ENCODE data around the gene MICAL1.
A peak's percentile ranks its signal among the peaks of the same experiment; 100 is the strongest.

The MICAL1 gene, protein sequence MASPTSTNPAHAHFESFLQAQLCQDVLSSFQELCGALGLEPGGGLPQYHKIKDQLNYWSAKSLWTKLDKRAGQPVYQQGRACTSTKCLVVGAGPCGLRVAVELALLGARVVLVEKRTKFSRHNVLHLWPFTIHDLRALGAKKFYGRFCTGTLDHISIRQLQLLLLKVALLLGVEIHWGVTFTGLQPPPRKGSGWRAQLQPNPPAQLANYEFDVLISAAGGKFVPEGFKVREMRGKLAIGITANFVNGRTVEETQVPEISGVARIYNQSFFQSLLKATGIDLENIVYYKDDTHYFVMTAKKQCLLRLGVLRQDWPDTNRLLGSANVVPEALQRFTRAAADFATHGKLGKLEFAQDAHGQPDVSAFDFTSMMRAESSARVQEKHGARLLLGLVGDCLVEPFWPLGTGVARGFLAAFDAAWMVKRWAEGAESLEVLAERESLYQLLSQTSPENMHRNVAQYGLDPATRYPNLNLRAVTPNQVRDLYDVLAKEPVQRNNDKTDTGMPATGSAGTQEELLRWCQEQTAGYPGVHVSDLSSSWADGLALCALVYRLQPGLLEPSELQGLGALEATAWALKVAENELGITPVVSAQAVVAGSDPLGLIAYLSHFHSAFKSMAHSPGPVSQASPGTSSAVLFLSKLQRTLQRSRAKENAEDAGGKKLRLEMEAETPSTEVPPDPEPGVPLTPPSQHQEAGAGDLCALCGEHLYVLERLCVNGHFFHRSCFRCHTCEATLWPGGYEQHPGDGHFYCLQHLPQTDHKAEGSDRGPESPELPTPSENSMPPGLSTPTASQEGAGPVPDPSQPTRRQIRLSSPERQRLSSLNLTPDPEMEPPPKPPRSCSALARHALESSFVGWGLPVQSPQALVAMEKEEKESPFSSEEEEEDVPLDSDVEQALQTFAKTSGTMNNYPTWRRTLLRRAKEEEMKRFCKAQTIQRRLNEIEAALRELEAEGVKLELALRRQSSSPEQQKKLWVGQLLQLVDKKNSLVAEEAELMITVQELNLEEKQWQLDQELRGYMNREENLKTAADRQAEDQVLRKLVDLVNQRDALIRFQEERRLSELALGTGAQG

DNA sequence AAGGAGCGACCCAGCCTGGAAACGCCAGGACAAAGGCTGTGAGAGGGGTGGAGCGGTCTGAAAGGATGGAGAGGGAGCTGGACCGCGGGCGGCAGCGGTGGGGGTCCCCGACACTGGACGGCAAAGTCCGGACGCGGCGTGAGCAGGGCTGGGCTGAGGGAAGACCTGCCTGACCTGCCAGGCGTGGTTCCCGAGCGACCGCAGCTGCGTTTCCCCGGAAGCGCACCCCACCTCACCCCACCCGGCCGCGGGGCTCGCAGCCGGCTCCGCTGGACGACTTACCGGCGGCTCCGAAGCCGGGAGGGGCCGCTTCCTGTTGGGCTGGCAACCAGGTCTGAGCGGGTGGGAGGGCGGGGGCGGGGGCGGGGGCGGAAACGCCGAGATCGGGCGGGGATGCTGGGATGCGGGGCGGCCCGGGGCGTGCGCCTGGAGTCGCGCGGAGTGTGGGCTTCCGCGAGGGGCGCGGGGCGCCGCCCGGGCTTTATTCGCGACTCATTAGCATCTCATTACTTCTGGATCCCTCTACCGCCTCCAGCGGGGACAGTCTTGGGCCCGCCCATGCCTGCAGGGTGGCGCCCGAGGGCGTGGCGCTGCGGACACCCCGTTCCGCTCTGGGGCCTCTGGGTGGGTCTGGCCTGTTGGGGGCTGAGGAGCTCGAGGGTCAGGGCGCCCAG is at the start of gene MICAL1:
Gene MICAL1 (minus strand): TSS at position 336 of the 674 bp plus-strand sequence. CDS start 1,576 bp downstream, outside the sequence.
- peak; percentile 89 for DNase-seq (ENCODE audit: low spot score)

DNA sequence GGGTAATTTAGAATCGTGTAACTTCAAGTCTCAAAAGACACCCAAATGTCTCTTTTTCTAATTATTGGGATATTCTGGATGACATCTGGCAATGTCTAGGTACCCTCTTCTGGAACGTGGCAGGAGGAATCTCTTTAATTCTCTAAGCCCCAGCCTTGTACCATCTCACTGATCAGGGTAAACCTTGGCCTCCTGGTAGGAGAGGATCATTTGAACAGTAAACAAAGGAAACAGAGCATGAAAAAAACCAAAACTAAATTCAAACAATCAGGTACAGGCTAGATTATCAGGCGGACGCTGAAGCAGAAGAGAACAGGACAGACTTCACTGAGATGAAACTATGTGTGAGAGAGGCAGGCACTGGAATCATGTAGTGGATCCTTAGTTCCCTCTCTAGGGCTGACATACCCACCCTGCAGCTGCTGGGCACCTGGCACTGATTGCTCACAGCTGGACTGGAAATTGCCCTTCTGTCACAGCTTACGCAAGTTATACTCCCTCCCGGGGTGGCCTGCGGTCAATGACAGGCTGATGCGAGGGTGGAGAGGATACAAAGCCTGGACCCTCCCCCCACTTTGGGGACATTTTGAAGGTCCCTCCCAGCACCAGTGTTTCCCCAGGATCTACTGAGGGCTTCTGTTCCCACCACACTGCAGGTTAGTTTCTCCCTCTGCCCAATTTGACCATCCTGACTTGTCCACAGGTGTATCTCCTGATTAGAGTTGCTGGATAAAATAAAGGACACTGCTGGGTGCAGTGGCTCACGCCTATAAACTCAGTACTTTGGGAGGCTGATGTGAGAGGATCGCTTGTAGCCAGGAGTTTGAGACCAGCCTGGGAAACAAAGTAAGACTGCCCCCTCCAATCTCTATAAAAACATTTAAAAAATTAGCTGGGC is 48.0 kb upstream of the MICAL1 start:
- no peak for DNase-seq (ENCODE audit: low spot score)

DNA sequence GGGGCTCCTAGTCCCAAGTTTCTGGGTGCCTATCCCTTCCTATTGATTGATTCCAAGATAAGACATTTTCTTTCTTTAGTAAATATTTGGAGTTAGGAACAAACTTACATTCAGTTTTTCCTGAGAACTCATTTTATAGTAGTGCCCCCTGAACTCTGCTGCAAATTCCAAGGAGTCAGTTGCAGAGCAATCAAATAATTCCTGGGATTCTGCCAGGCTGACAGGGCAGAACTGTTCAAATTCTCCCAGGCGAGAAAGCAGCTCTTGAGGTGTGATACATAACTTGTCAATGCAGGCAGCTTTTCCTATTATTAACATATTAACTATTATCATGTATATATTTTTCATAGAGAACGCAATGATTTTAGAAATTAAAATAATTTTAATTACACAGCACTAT is 43.4 kb upstream of the MICAL1 start:
- DNase-seq (ENCODE audit: low spot score), result no peak

- DNase-seq (ENCODE audit: low spot score), result no peak
Measured at GRCh38 chr6:109498052-109498451, 42.5 kb upstream of the MICAL1 start.

DNA sequence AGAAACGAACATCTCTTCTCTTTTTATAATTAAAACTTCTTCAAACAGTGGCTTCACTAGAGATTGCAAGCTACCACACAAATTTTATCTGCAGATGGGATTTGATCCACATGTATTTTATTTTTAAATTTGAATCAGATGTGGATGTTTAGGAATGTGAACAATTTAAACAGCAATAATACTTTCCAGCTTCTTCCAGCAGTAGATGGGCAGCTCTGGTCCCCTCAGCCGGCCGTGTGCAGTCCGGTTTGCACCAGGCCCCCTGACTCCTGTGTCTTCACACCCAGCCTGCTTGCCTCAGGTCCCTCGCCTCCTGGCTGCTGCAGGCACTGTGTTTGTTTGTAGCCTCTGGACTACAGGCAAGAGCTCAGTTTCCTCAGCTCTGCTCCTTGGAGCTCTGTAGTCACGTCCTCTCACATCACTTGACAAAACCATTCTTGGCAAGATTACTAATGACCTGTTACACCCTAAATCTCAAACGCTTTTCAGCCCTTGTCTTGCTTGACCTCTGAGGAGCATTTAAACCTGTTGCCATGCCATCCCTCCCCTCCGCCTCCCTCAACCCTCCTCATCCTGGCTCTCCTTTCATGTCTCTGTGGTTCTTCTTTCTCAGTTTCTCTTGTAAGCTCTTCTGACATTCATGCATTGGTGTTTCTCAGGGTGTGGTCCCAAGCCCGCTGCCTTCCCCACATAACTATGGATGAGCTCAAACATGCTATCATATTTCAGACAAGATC is 40.6 kb upstream of the MICAL1 start:
- peak; percentile 51 for DNase-seq (ENCODE audit: low spot score)

DNA sequence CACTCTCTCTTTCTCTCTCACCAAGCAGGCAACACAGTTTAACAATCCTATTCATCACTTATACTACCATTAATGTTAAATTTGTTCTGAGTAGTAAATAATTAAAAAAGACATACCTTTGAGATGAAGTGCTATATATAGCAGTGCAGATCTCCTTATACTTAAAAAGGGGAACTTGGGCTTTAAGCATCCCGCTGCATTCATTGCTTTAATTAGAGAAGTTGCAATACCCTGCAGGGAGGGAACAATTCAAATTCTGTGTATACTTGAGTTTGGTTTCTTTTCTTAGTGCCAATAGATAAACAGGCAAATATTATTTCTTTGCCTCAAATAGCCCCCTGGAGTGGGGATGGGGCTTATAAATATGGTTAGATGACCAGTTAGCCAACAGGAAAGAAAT is 38.3 kb upstream of the MICAL1 start:
- DNase-seq (ENCODE audit: low spot score), result no peak

GRCh38 chr6:109491207-109491938 is 35.8 kb upstream of the MICAL1 start:
- DNase-seq (ENCODE audit: low spot score), result no peak

DNA sequence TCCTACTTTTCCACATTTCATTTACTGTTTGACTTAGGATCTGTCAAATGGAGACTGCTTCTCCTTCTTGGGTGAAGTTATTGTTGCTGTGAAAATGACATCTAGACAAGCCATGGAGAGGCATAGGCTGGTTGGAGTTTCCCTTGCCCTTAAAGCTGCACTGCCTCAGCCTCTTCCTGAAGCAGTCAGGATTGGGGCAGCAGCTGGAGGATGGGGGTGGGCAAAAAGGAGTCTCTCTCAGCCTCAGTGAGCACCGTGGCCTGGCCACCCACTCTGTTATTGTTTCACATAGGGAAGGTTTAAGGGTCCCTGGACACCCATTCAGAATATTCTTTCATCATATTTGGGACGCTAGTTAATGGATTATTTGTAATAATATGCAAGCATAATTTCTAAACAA is 35.1 kb upstream of the MICAL1 start:
- DNase-seq (ENCODE audit: low spot score), result no peak

GRCh38 chr6:109488001-109488400 is 32.4 kb upstream of the MICAL1 start:
- DNase-seq (ENCODE audit: low spot score), result no peak

DNA sequence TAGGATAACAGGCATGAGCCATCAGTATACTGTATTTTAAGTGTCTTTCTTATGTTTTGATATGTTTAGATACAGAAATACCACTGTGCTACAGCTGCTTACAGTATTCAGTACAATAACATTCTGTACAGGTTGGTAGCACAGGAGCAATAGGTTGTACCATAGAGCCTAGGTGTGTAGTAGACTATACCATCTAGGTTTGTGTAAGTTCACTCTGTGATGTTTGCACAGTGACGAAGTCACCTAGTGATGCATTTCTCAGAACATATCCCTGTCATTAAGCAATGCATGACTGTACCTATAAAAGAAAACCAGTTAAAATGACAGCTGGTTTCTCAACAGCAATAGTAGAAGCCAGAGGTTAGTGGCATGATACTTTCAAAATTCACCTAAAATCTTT is 30.5 kb upstream of the MICAL1 start:
- no peak for DNase-seq (ENCODE audit: low spot score)

DNA sequence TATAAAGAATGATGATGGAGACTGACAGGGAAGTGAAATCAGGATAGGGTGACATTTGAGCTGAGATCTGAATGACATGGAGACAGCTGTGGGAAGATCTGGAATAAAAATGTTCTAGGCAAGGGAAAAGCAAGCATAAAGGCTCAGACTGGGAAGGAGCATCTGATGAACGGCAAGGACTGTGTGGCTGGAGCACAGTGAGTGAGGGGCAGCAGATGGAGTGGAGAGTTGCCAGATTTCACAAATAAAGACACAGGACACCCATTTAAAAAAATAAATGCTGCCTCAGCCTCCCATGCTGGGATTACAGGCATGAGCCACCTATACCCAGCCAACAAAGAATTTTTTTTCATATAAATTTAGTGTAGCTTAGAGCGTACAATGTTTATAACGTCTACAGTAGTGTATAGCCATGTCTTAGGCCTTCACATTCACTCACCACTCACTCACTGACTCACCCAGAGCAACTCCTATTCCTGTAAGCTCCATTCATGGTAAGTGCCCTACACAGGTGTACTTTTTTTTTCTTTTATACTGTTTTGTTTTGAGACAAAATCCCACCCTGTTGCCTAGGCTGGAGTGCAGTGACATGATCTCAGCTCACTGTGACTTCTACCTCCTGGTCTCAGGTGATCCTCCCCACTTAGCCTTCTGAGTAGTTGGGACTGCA is 29.8 kb upstream of the MICAL1 start:
- no peak for DNase-seq (ENCODE audit: low spot score)

GRCh38 chr6:109484122-109484521 is 28.6 kb upstream of the MICAL1 start:
- DNase-seq (ENCODE audit: low spot score), result no peak

DNA sequence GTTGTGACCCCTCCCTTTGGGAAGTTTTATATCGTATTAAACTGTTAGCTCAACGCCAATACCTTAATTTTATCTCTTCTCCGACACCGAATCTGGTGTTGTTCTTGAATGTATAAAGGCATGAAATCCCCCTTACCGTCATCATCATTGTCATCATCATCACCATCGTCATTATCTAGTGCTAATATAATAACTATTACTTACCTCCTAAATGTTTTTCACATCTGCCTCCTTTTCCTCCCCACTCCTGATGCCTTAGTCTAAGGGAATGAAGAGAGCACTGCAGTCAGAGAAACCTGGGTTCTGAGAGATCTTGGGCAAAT is 28.1 kb upstream of the MICAL1 start:
- DNase-seq (ENCODE audit: low spot score), result no peak

- DNase-seq (ENCODE audit: low spot score), result peak; percentile 97
Measured at GRCh38 chr6:109482905-109483734, 27.5 kb upstream of the MICAL1 start, which contains the start of gene ZBTB24. Gene ZBTB24, minus strand, starts transcription at chr6:109483219. Its CDS starts 1,193 bp downstream, at chr6:109482026.

GRCh38 chr6:109480993-109481480 is 25.5 kb upstream of the MICAL1 start:
- no peak for DNase-seq (ENCODE audit: low spot score)

DNA sequence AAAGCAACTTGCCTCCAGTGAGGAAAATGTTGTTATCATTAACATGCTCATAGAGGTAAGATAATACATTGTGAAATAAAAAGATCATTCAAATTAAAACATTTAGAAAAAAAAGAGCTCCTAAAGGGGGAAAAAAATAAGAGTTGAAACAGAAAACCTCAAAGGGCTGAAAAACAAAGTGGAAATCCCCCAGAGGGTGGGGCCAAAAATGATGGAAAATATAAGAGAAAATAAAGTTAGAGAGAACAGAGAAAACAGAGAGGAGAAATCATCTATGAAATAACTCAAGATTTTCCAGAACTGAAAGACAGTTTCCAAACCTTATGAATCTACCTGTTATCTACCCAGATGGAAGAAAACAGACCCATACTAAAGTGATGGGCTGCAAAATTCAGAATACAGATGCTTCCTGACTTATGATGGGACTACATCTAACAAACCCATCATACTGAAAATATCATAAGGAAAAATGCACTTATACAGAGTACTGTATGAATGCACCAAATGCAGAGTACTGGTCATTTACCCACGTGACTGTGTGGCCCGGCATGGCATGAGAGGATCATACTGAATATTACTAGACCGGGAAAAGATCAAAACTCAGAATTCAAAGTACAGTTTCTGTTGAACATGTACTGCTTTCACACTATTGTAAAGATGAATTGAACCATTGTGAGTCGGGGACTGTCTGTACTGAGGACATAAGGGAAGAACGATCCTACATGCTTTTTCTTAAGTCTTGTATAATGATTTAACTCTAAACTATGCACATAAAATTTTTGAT is 23.5 kb upstream of the MICAL1 start:
- no peak for DNase-seq (ENCODE audit: low spot score)

DNA sequence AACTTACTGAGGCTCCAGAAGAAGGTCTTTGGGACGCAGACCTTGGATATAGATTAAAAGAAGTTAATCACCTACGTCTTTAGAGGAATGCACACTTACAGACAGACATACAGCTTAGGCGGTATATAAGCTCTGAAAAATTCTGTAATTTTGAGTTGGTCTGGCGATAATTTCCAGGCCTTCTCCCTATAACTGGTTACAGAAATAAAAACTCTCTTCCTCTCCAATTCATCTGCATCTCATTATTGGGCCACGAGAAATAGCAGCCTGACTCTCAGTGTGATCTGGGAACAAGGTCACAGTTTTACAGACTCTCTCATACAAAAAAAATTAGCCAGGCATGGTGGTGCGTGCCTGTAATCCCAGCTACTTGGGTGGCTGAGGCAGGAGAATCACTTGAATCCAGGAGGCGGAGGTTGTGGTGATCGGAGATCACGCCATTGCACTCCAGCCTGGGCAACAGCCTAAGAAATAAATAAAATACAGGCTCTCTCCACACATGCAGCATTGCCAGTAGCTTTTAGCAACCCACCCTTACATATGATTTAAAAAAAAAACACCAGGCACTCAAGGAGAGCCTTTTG is 22.7 kb upstream of the MICAL1 start:
- DNase-seq (ENCODE audit: low spot score), result no peak
